HepG2 (cell line): ENCODE measurements around the gene DBN1.

Experiments used
- CREB1 ChIP-seq, 2 experiments: fragments of 450-650 bp in 1 of 2; IDR thresholded peaks; 2 replicates each; pipeline ENCODE4 v1.6.1; 2016 to 2017; ENCODE audit warnings: control low read depth in 1 of 2, mild to moderate bottlenecking in 1 of 2, missing compliant biosample characterization in 1 of 2, missing genetic modification characterization in 1 of 2
- ELF4 ChIP-seq: sonication (generic); formaldehyde crosslinking; IDR thresholded peaks from 2 replicates; pipeline ENCODE4 v1.5.0; 2020; ENCODE audit warnings: missing genetic modification reagents, mild to moderate bottlenecking, moderate library complexity, borderline replicate concordance
- IRF2 ChIP-seq: IDR thresholded peaks from 2 replicates; pipeline ENCODE4 v1.6.1; 2018; ENCODE audit warnings: missing genetic modification reagents, missing compliant biosample characterization
- MEIS1 ChIP-seq: sonication (generic); formaldehyde crosslinking; IDR thresholded peaks from 2 replicates; pipeline ENCODE4 v1.9.0; 2021; ENCODE audit warnings: mild to moderate bottlenecking, missing genetic modification reagents, moderate library complexity, borderline replicate concordance
- PHB2 ChIP-seq: fragments of 450-650 bp; IDR thresholded peaks from 2 replicates; pipeline ENCODE4 v1.6.1; 2018; ENCODE audit not compliant: partially characterized antibody
- POLR2AphosphoS5 ChIP-seq: IDR thresholded peaks from 2 replicates; pipeline ENCODE4 v1.6.1; 2012; ENCODE audit warnings: low read depth, low read length
- PTBP1 ChIP-seq: fragments of 200-400 bp; formaldehyde crosslinking; IDR thresholded peaks from 2 replicates; pipeline ENCODE4 v1.6.1; 2018; ENCODE audit warnings: low read length, low read depth; ENCODE audit not compliant: poor library complexity, severe bottlenecking
- TF ChIP-seq, protein P1 (sequence below): sonication (generic); formaldehyde crosslinking; IDR thresholded peaks from 2 replicates; pipeline ENCODE4 v1.5.0; 2020; ENCODE audit warnings: mild to moderate bottlenecking, missing genetic modification reagents, moderate library complexity
- TF ChIP-seq, protein P2 (sequence below): sonication (generic); formaldehyde crosslinking; IDR thresholded peaks from 2 replicates; pipeline ENCODE4 v1.8.1; 2023; ENCODE audit warnings: missing genetic modification reagents, inconsistent platforms, borderline replicate concordance
- TF ChIP-seq, protein P3 (sequence below), 2 experiments: sonication (generic) in 1 of 2; formaldehyde crosslinking in 1 of 2; IDR thresholded peaks; 2 replicates each; pipeline versions ENCODE4 v1.4.0 to v1.6.1; 2018 to 2020; ENCODE audit warnings: missing genetic modification reagents in 2 of 2, borderline replicate concordance in 1 of 2, low read depth in 1 of 2, mild to moderate bottlenecking in 1 of 2, missing biosample characterization in 1 of 2

DNA sequence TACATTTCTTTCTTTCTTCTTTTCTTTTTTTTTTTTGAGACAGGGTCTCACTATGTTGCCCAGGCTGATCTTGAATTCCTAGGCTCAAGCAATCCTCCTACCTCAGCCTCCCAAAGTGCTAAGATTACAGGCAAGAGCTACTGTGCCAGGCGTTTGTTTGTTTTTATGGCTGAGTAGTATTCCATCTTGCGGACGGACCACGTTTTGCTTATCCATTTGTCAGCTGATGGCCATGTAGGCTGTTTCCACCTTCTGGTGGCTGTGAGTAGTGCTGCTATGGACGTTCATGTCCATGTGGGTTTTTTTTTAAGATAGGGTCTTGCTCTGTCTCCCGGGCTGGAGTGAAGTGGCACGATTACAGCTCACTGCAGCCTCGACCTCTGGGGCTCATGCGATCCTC lies 33.7 kb upstream of the DBN1 start:
- TF ChIP-seq PTBP1 (no peak), ELF4 (CRISPR knock-in tag) (no peak), MEIS1 (no peak), CREB1 (IDR thresholded peaks at IDR 0.05) (no peak), CREB1 (CRISPR knock-in tag; IDR thresholded peaks at IDR 0.05) (no peak), POLR2AphosphoS5 (no peak), IRF2 (CRISPR knock-in tag) (no peak), PHB2 (no peak)
- TF ChIP-seq, protein P1, sequence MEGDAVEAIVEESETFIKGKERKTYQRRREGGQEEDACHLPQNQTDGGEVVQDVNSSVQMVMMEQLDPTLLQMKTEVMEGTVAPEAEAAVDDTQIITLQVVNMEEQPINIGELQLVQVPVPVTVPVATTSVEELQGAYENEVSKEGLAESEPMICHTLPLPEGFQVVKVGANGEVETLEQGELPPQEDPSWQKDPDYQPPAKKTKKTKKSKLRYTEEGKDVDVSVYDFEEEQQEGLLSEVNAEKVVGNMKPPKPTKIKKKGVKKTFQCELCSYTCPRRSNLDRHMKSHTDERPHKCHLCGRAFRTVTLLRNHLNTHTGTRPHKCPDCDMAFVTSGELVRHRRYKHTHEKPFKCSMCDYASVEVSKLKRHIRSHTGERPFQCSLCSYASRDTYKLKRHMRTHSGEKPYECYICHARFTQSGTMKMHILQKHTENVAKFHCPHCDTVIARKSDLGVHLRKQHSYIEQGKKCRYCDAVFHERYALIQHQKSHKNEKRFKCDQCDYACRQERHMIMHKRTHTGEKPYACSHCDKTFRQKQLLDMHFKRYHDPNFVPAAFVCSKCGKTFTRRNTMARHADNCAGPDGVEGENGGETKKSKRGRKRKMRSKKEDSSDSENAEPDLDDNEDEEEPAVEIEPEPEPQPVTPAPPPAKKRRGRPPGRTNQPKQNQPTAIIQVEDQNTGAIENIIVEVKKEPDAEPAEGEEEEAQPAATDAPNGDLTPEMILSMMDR (CRISPR knock-in tag), result no peak
- TF ChIP-seq, protein P2, sequence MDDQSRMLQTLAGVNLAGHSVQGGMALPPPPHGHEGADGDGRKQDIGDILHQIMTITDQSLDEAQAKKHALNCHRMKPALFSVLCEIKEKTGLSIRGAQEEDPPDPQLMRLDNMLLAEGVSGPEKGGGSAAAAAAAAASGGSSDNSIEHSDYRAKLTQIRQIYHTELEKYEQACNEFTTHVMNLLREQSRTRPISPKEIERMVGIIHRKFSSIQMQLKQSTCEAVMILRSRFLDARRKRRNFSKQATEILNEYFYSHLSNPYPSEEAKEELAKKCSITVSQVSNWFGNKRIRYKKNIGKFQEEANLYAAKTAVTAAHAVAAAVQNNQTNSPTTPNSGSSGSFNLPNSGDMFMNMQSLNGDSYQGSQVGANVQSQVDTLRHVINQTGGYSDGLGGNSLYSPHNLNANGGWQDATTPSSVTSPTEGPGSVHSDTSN (CRISPR knock-in tag), result no peak
- TF ChIP-seq, protein P3, sequence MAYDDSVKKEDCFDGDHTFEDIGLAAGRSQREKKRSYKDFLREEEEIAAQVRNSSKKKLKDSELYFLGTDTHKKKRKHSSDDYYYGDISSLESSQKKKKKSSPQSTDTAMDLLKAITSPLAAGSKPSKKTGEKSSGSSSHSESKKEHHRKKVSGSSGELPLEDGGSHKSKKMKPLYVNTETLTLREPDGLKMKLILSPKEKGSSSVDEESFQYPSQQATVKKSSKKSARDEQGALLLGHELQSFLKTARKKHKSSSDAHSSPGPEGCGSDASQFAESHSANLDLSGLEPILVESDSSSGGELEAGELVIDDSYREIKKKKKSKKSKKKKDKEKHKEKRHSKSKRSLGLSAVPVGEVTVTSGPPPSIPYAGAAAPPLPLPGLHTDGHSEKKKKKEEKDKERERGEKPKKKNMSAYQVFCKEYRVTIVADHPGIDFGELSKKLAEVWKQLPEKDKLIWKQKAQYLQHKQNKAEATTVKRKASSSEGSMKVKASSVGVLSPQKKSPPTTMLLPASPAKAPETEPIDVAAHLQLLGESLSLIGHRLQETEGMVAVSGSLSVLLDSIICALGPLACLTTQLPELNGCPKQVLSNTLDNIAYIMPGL (CRISPR knock-in tag; IDR thresholded peaks at IDR 0.05; ENCODE audit: borderline replicate concordance in 1 of 2, low read depth in 1 of 2), result no peak
